GM19324 (cell line): ENCODE results near the gene CLEC3B.

Experiments used
- ATAC-seq: cut with Tn5 transposase; IDR thresholded peaks from one replicate; pipeline ENCODE4 v1.9.1; 2021; ENCODE audit warnings: mild to moderate bottlenecking, moderate library complexity; ENCODE audit not compliant: unreplicated experiment, low FRiP score

The CLEC3B gene

GRCh38 chr3:45002720-45003119, 23.4 kb upstream of the CLEC3B start:
- ATAC-seq = no peak

GRCh38 chr3:45003406-45003805, 22.7 kb upstream of the CLEC3B start:
- no peak for ATAC-seq

GRCh38 chr3:45003859-45004258, 22.2 kb upstream of the CLEC3B start:
- ATAC-seq = no peak

GRCh38 chr3:45007091-45007490, 19.0 kb upstream of the CLEC3B start:
- no peak for ATAC-seq

GRCh38 chr3:45008117-45008516, 18.0 kb upstream of the CLEC3B start:
- ATAC-seq = no peak

- ATAC-seq = no peak
These were observed 16.2 kb upstream of the CLEC3B start for GRCh38 chr3:45009868-45010267.

- no peak for ATAC-seq
These were observed 15.2 kb upstream of the CLEC3B start for GRCh38 chr3:45010811-45011333.

GRCh38 chr3:45011756-45012508, 14.2 kb upstream of the CLEC3B start:
- ATAC-seq = no peak

GRCh38 chr3:45012577-45012976, 13.5 kb upstream of the CLEC3B start:
- ATAC-seq = no peak

GRCh38 chr3:45016916-45017315, 9.2 kb upstream of the CLEC3B start:
- no peak for ATAC-seq

GRCh38 chr3:45017821-45018220, 8.3 kb upstream of the CLEC3B start:
- no peak for ATAC-seq

- ATAC-seq = no peak
These were observed 5.6 kb upstream of the CLEC3B start for GRCh38 chr3:45020534-45020933.

- no peak for ATAC-seq
These were observed 4.4 kb upstream of the CLEC3B start for GRCh38 chr3:45021524-45022297.

- no peak for ATAC-seq
These were observed 2.4 kb upstream of the CLEC3B start for GRCh38 chr3:45023675-45024074.

GRCh38 chr3:45024542-45025255, 1.4 kb upstream of the CLEC3B start:
- no peak for ATAC-seq

- no peak for ATAC-seq
These were observed 854 bp downstream of the CLEC3B start for GRCh38 chr3:45026957-45027356.

- ATAC-seq = no peak
These were observed 1.3 kb downstream of the CLEC3B start for GRCh38 chr3:45027441-45027840.

- ATAC-seq = no peak
These were observed 3.1 kb downstream of the CLEC3B start for GRCh38 chr3:45029216-45029615.

- no peak for ATAC-seq
These were observed 3.6 kb downstream of the CLEC3B start for GRCh38 chr3:45029661-45030060.

- ATAC-seq = no peak
These were observed 5.4 kb downstream of the CLEC3B start for GRCh38 chr3:45031531-45031930.

- no peak for ATAC-seq
These were observed 6.0 kb downstream of the CLEC3B start for GRCh38 chr3:45032113-45032512.
